ENCODE data around the gene SLC16A3. TPM values are rescaled to one million over a fixed set of nuclear protein-coding genes. Genes with fewer than 3 reads are reported as not detected.

SLC16A3 gene
- total RNA-seq, 1 experiment from 2014 or later: 497 TPM

DNA sequence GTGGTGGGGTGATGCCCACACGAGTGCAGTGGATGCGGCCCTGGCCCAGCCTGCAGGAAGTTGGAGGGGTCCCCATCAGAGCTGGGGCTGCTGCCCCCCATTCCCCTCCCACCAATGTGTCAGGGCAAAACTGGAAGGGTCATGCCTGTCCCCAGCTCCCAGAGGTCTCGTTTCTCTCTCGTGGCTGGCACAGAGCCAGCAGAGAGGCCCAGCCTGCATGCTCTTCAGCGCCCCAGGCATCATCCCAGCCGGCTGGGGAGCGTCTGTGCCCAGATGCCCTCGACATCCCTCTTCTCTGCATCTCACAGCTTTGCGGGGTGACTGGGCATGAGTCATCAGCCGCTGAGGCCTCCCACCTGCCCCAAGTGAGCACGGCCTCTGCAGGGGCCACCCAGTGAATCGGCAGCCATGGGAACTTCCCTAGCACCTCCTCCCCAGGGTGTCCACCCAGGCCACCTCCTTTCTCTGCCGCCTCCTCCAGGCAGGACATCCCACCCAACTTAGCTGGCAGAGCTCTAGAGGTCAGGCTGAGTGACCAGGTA lies 54.4 kb downstream of the SLC16A3 start:
- peak; percentile 96 for DNase-seq (ENCODE audit: low read depth)

DNA sequence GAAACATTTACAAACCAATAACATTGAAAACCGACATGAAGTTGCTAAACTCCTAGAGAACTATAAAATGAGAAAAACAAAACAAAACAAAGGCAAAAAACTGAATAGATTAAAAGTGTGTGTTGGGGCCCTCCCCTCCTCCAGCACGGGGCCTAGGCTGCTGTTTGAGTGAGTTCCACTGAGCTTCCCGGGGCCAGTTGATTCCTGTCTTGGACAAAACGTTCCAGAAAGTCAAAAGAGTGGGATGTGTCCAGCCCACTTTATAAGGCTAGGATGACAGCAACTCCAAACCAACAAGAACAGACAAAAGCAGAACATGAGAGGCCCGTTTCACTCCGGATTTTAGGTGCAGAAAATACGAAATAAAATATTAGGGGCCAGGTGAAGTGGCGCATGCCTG lies 56.3 kb downstream of the SLC16A3 start:
- no peak for DNase-seq (ENCODE audit: low read depth)

GRCh38 chr17:82287013-82287867 lies 58.4 kb downstream of the SLC16A3 start:
- DNase-seq (ENCODE audit: low read depth): no peak

DNA sequence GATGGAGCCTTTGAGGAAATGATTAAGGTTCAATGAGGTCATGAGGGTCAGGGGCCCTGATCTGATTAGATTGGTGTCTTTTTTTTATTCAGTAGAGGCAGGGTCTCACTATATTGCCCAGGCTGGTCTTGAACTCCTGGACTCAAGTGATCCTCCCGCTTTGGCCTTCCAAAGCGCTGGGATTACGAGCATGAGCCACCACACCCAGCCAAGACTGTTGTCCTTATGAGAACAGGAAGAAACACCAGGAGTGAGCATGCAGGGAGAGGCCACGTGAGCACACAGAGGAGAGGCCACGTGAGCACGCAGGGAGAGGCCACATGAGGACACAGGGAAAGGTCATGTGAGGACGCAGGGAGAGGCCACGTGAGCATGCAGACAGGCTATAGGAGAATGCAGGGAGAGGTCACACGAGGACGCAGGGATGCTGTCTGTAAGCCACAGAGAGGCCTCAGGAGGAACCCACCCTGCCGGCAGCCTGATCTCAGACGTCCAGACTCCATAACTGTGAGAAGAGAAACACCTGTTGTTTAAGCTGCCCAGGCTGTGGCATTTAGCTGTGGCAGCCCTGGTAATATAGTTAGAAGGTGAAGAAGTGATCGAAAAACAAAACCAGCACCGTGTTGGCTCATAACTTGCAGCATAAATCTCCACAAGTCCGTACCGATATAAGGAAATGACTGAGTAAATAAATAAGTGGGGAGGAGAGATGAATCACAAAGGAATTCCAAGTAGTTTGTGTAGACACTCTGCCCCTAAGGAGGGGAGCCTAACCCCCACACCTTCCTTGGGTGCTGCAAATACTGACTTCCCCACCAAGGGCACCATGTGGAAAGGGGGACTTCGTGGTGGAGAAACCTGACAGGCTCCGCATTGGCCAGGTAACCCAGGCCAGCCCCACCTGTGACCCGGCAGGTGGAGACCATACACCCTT lies 59.3 kb downstream of the SLC16A3 start:
- DNase-seq (ENCODE audit: low read depth): peak; percentile 95

Other genes starting within 250 kb of the SLC16A3 start
- gene CENPX, start 206.2 kb upstream of the SLC16A3 start, total RNA-seq (2014; rRNA removed): 142 and 155 TPM in 2 replicates
- 26.1 and 28.5 TPM in 2 replicates for gene LRRC45, start 205.7 kb upstream of the SLC16A3 start, total RNA-seq (2014; rRNA removed)
- gene RAC3, start 197.4 kb upstream of the SLC16A3 start, total RNA-seq (2014; rRNA removed): 18.1 and 28.7 TPM in 2 replicates
- gene DCXR, start 191.3 kb upstream of the SLC16A3 start, total RNA-seq (2014; rRNA removed): 88.0 and 90.5 TPM in 2 replicates
- 31.5 and 35.1 TPM in 2 replicates for gene RFNG, start 177.2 kb upstream of the SLC16A3 start, total RNA-seq (2014; rRNA removed)
- 144 and 149 TPM in 2 replicates for gene GPS1, start 177.1 kb upstream of the SLC16A3 start, total RNA-seq (2014; rRNA removed)
- gene DUS1L, start 163.2 kb upstream of the SLC16A3 start, total RNA-seq (2014; rRNA removed): 75.8 and 86.1 TPM in 2 replicates
- gene FASN, start 130.8 kb upstream of the SLC16A3 start, total RNA-seq (2014; rRNA removed): 69.0 and 69.2 TPM in 2 replicates
- gene CCDC57, start 16.2 kb upstream of the SLC16A3 start, total RNA-seq (2014; rRNA removed): 11.0 and 13.5 TPM in 2 replicates
- gene CSNK1D, start 44.7 kb downstream of the SLC16A3 start, total RNA-seq (2014; rRNA removed): 38.9 and 51.3 TPM in 2 replicates
- 0.92 and 1.6 TPM in 2 replicates for gene CD7, start 88.6 kb downstream of the SLC16A3 start, total RNA-seq (2014; rRNA removed)
- gene SECTM1, start 104.7 kb downstream of the SLC16A3 start, total RNA-seq (2014; rRNA removed): 139 and 147 TPM in 2 replicates
- 0.06 TPM in 2 replicates for gene TEX19, start 130.2 kb downstream of the SLC16A3 start, total RNA-seq (2014; rRNA removed)
- gene UTS2R, start 142.7 kb downstream of the SLC16A3 start, total RNA-seq (2014; rRNA removed): 0.11 TPM in 1 of 2 replicates, not detected in the other
- 12.0 and 14.6 TPM in 2 replicates for gene HEXD, start 189.3 kb downstream of the SLC16A3 start, total RNA-seq (2014; rRNA removed)
- gene OGFOD3, start 189.5 kb downstream of the SLC16A3 start, total RNA-seq (2014; rRNA removed): 28.7 and 45.0 TPM in 2 replicates
- gene CYBC1, start 221.7 kb downstream of the SLC16A3 start, total RNA-seq (2014; rRNA removed): 83.5 and 107 TPM in 2 replicates
- gene NARF, start 229.7 kb downstream of the SLC16A3 start, total RNA-seq (2014; rRNA removed): 62.7 and 62.8 TPM in 2 replicates

Measured in LHCN-M2 (cell line).